HPDE6-E6E7 (cell line): ENCODE data around the gene UBE2E2.

ENCODE experiments used
- DNase-seq: peaks from one replicate; pipeline ENCODE4 v3.0.0; 2011; ENCODE audit warnings: missing footprints; ENCODE audit errors: extremely low spot score

The UBE2E2 gene

GRCh38 chr3:23480329-23480714, 277.2 kb downstream of the UBE2E2 start:
- no peak for DNase-seq

- DNase-seq, result no peak
These were observed 278.0 kb downstream of the UBE2E2 start for GRCh38 chr3:23481011-23481615.

DNA sequence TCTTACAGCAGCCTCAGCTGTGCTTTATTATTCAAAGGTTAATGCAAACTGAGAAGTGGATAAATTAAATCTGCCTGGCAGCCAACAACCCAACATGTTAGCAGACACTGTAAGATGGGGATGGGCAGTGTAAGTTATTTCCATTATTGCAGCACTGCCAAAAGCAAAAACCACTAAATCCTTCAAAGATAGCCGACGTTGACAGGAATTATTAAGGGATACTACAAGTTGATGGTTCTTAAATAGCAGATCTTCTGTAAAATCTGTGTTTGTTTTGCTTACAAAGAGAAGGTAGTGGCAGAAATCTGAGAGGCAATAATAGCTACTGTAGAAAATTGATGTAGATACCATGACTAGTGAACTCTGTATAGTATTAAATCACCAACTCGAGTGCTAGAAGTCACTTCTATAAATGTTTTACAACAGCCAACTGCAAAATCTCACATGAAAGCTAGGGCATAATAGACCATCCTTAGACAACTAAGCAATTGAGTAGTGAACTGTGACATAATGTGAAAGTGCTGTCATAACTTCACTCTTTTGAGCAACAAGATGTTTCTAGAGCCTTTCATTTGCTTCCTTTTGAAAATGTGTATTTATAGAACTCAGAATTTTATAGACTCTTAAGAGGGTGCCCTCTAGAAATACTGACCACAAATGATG, 278.6 kb downstream of the UBE2E2 start:
- no peak for DNase-seq

- DNase-seq, result no peak
These were observed 281.3 kb downstream of the UBE2E2 start for GRCh38 chr3:23484386-23484785.

DNA sequence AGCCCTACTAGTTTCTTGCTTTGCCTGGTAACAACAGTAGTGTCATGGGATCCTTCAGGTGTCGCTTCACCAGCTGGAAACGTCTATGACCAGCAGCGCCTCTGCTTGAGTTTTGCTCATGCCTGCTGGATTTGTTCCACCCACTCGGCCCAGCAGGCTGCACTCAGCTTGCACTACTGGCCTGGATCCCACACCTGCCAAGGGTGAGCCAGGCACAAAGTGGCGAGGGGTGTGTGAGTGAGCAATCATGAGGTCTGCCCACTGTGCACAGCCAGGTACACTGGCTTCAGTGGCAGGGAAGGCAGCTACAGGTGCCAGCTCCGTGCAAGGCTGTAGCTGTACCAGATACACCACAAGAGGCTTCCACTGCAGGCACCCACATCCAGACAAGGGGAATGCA, 282.8 kb downstream of the UBE2E2 start:
- no peak for DNase-seq

DNA sequence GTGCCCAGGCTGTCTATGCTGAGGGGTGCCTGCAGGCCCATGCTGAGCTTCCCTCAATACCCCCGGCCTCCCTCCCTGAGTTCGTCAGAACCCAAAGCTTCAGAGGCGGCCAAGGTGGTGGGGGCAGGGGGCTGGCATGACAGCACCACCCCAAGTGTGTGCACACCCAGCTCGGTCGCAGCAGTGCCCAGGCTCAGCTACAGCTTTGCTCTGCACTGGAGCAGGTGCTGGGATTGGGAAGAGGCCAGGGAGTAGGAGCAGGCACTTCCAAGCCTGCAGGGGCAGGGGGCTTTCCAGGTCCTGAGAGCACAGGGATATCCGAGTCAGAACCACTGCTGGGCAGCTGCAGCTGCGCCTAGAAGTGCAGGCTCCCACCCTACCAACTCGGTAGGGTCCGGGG, 283.9 kb downstream of the UBE2E2 start:
- no peak for DNase-seq

- no peak for DNase-seq
These were observed 285.5 kb downstream of the UBE2E2 start for GRCh38 chr3:23488618-23489017.

- no peak for DNase-seq
These were observed 286.4 kb downstream of the UBE2E2 start for GRCh38 chr3:23489300-23490158.

- peak; percentile 4 for DNase-seq
These were observed 287.3 kb downstream of the UBE2E2 start for GRCh38 chr3:23490459-23490858.

DNA sequence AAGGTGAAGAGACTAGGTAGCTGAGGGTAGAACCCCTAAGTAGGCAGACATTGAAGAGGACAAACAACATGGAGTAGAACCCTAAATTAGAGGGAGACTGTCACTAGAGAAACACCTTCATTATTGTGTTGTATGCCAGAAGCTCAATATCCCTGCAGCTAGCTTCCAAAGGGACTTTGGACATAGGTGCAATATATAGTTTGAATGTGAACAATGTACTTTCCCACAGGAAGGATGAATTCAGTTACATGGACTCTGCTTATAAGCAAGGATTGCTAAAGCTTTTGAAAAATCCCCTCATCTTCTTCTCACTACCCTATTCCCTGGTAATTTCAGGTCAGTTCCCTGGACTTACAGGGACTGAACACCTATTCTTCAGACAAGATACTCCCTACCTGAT, 288.9 kb downstream of the UBE2E2 start:
- DNase-seq, result no peak

DNA sequence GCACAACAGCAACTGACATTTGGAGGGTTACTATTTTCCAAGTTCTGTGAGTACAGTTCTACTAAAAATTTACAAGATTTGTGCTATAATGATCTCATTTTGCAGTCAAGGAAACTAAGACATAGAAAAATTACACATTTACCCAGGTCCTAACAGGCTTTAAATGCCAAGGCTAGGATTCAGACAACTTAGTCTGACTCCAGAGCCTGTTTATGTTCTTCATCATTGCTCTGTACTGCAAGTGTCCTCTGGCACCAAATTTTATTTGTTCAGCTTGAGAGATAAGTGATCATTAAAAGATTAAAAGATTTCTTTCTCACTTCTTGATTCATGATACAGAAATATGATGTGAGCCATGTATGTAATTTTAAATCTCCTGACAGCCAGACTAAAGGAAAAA, 290.8 kb downstream of the UBE2E2 start:
- DNase-seq, result no peak

DNA sequence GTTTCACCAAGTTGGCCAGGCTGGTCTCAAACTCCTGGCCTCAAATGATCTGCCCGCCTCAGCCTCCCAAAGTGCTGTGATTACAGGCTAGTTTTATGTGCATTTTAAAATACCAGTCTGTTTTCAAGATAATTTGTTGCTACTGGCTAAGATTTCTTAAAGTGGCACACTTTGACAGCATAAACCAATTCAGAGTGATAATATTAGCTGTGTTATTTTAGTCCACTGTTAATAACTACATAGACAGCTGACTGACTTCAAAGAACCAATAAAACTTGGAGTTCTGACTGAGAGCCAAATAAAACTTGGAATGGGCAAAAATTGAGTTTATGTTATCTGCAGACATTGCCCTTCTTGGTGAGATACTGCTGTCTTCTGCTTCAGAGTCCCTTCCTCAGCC, 291.8 kb downstream of the UBE2E2 start:
- no peak for DNase-seq

DNA sequence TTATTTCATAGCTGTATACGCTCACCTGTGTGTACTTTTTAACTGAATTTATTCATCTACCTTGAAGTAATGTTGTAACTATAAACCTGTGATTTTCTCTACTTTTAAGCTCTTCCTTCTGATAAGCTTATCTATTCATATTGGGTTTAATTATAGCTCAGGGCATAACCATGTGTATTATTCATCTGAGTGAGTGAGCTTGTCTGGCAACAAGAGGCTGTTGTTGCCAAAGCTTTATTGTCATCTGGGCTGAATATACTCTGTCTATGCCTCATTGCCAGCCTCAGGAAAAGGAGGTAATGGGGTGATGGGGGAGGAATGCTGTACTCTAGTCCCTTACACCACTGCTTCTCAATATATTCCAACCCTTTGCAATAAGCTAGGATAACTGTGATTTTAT, 292.4 kb downstream of the UBE2E2 start:
- DNase-seq, result no peak

- DNase-seq, result no peak
These were observed 293.0 kb downstream of the UBE2E2 start for GRCh38 chr3:23496165-23496564.

GRCh38 chr3:23497156-23497555, 294.0 kb downstream of the UBE2E2 start:
- no peak for DNase-seq

DNA sequence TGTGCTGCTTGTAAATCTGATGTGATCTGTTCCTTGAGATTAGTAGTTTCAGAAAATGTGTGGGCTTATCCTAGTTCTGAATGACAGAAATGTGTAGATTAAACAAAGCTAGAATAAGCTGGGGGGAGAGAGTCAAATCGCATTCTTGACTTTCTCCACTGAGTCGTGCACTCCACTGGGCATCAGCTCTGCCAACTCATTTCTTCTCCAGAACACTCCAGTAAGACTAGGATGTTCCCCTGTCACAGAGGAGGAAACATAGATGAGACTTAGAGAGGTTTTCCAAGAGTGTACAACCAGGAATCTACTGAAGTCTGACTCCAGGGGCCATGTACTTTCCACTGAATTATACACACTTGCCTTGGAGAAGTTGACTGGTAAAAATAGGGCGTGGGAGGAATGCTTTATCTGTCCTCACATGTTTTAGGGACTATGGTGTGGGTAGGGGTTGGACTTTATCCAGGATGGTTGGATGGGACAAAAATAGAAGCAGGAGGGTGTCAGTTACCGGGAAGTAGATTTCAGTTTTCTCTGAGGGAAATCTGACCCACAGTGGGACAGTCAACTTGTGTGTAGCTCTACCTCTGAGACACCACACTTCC, 298.2 kb downstream of the UBE2E2 start:
- DNase-seq, result no peak

GRCh38 chr3:23508464-23508863, 305.3 kb downstream of the UBE2E2 start:
- DNase-seq, result no peak

GRCh38 chr3:23518441-23518840, 315.3 kb downstream of the UBE2E2 start:
- DNase-seq, result no peak

GRCh38 chr3:23519314-23520208, 316.4 kb downstream of the UBE2E2 start:
- no peak for DNase-seq

DNA sequence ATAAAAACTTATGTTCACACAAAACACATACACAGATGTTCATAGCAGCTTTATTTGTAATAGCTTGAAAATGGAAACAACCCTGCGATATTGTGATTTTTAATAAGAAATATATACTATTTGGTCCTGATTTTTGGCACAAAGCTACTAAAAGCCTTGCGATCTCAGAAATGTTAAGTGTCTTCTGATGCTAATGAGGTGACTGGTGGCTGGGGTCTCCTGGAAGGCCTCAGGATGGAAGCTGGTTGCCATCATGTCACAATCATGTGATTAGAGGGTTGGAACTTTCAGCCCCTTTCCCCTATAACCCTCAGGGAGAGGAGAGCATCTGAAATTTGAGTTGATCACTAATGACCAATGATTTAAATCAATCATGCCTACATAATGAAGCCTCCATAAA, 324.2 kb downstream of the UBE2E2 start:
- DNase-seq, result no peak

DNA sequence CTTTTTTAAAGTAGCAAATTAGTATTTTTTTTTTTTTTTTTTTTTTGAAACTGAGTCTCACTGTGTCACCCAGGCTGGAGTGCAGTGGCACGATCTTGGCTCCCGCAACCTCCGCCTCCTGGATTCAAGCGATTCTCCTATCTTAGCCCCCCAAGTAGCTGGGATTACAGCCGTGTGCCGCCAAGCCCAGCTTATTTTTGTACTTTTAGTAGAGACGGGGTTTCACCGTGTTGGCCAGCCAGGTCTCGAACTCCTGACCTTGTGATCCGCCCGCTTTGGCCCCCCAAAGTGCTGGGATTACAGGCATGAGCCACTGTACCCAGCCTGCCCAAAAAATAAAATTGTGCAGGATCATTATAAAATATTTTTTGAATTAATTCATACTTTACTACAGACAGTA, 330.5 kb downstream of the UBE2E2 start:
- no peak for DNase-seq

GRCh38 chr3:23533996-23534395, 330.9 kb downstream of the UBE2E2 start:
- DNase-seq, result no peak
